Measurements from ENCODE around the gene CHST8. TPM values are rescaled to one million over a fixed set of nuclear protein-coding genes. Genes with fewer than 3 reads are reported as not detected.

The CHST8 gene
- total RNA-seq, 1 experiment from 2014 or later, result 33.5 TPM

DNA sequence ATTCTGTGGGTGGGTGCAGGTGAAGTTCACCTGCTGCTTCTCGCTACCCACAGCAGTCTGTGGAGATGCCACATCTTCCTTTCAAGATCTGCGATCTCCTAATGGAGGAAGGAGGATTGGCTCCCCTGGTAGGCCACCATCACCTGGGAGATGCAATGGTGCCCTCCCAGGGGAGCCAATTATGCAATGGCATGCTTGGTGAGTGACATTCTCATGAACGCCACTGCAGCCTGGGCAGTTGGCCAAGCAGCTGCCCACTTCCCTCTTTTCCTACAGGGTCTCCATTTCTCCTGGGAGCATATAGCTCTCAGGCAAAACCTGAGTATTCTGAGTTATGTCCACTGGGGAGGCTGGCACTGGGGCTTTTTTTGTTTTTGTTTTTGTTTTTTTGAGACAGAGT lies 91.4 kb downstream of the CHST8 start:
- no peak for DNase-seq (ENCODE audit: low spot score)
- no peaks in the 10 kb centered on the region for H3K27me3 Mint-ChIP-seq (ENCODE audit: low read depth)
- H3K27ac Mint-ChIP-seq, result no peak overlapping the region
- H3K36me3 Mint-ChIP-seq, result peaks cover 4% of the 10 kb centered on the region
- H3K9me3 Mint-ChIP-seq, result peaks cover 24% of the 10 kb centered on the region
- peaks cover 44% of the 10 kb centered on the region for H3K4me1 Mint-ChIP-seq
- ATAC-seq, result no peak
- ChIA-PET CTCF (no interaction called here), POLR2A (no interaction called here)
- H3K4me3 Mint-ChIP-seq, result no peak overlapping the region
- TF ChIP-seq NFE2L1 (CRISPR knock-in tag; IDR thresholded peaks at IDR 0.05), result no peak
- TF ChIP-seq, protein P1, sequence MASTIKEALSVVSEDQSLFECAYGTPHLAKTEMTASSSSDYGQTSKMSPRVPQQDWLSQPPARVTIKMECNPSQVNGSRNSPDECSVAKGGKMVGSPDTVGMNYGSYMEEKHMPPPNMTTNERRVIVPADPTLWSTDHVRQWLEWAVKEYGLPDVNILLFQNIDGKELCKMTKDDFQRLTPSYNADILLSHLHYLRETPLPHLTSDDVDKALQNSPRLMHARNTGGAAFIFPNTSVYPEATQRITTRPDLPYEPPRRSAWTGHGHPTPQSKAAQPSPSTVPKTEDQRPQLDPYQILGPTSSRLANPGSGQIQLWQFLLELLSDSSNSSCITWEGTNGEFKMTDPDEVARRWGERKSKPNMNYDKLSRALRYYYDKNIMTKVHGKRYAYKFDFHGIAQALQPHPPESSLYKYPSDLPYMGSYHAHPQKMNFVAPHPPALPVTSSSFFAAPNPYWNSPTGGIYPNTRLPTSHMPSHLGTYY (CRISPR knock-in tag; IDR thresholded peaks at IDR 0.05), result no peak
- no peak for TF ChIP-seq ATF1 (CRISPR knock-in tag; IDR thresholded peaks at IDR 0.05)
- TF ChIP-seq, protein P2, sequence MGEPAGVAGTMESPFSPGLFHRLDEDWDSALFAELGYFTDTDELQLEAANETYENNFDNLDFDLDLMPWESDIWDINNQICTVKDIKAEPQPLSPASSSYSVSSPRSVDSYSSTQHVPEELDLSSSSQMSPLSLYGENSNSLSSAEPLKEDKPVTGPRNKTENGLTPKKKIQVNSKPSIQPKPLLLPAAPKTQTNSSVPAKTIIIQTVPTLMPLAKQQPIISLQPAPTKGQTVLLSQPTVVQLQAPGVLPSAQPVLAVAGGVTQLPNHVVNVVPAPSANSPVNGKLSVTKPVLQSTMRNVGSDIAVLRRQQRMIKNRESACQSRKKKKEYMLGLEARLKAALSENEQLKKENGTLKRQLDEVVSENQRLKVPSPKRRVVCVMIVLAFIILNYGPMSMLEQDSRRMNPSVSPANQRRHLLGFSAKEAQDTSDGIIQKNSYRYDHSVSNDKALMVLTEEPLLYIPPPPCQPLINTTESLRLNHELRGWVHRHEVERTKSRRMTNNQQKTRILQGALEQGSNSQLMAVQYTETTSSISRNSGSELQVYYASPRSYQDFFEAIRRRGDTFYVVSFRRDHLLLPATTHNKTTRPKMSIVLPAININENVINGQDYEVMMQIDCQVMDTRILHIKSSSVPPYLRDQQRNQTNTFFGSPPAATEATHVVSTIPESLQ (CRISPR knock-in tag; IDR thresholded peaks at IDR 0.05), result no peak
- no peak for TF ChIP-seq SMAD4 (CRISPR knock-in tag; IDR thresholded peaks at IDR 0.05)
- no peak for TF ChIP-seq RORB (CRISPR knock-in tag; IDR thresholded peaks at IDR 0.05)
- TF ChIP-seq, protein P3, sequence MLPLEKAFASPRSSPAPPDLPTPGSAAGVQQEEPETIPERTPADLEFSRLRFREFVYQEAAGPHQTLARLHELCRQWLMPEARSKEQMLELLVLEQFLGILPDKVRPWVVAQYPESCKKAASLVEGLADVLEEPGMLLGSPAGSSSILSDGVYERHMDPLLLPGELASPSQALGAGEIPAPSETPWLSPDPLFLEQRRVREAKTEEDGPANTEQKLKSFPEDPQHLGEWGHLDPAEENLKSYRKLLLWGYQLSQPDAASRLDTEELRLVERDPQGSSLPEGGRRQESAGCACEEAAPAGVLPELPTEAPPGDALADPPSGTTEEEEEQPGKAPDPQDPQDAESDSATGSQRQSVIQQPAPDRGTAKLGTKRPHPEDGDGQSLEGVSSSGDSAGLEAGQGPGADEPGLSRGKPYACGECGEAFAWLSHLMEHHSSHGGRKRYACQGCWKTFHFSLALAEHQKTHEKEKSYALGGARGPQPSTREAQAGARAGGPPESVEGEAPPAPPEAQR (CRISPR knock-in tag; IDR thresholded peaks at IDR 0.05), result no peak
- no peak for TF ChIP-seq TCF7 (CRISPR knock-in tag; IDR thresholded peaks at IDR 0.05; ENCODE audit: low read depth)

DNA sequence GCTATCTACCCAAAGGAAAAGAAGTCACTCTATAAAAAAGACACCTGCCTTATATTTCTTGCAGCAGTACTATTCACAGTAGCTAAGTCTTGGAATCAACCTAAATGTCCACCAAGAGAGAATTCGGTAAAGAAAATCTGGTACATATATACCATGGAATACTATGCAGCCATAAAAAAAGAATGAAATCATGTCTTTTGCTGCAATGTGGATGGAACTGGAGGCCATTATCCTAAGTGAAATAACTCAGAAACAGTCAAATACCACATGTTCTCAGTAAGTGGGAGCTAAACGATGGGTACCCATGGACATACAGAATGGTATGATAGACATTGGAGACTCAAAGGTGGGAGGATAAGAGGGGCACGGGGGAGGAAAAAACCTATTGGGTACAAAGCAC lies 92.4 kb downstream of the CHST8 start:
- Mint-ChIP-seq H3K4me3 (no peak overlapping the region), H3K36me3 (peaks cover 4% of the 10 kb centered on the region), H3K9me3 (peaks cover 24% of the 10 kb centered on the region), H3K27ac (no peak overlapping the region), H3K27me3 (ENCODE audit: low read depth) (no peaks in the 10 kb centered on the region), H3K4me1 (peaks cover 40% of the 10 kb centered on the region)
- no peak for ATAC-seq
- DNase-seq (ENCODE audit: low spot score), result no peak
- no peak for TF ChIP-seq ELF4 (CRISPR knock-in tag; IDR thresholded peaks at IDR 0.05; ENCODE audit: low read depth)
- no peak for TF ChIP-seq ZNF232 (CRISPR knock-in tag; IDR thresholded peaks at IDR 0.05)
- TF ChIP-seq, protein P4, sequence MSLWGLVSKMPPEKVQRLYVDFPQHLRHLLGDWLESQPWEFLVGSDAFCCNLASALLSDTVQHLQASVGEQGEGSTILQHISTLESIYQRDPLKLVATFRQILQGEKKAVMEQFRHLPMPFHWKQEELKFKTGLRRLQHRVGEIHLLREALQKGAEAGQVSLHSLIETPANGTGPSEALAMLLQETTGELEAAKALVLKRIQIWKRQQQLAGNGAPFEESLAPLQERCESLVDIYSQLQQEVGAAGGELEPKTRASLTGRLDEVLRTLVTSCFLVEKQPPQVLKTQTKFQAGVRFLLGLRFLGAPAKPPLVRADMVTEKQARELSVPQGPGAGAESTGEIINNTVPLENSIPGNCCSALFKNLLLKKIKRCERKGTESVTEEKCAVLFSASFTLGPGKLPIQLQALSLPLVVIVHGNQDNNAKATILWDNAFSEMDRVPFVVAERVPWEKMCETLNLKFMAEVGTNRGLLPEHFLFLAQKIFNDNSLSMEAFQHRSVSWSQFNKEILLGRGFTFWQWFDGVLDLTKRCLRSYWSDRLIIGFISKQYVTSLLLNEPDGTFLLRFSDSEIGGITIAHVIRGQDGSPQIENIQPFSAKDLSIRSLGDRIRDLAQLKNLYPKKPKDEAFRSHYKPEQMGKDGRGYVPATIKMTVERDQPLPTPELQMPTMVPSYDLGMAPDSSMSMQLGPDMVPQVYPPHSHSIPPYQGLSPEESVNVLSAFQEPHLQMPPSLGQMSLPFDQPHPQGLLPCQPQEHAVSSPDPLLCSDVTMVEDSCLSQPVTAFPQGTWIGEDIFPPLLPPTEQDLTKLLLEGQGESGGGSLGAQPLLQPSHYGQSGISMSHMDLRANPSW (CRISPR knock-in tag; conservative IDR thresholded peaks at IDR 0.05; ENCODE audit: low read depth), result no peak
- TF ChIP-seq ATF1 (CRISPR knock-in tag; IDR thresholded peaks at IDR 0.05), result no peak
- TF ChIP-seq, protein P5, sequence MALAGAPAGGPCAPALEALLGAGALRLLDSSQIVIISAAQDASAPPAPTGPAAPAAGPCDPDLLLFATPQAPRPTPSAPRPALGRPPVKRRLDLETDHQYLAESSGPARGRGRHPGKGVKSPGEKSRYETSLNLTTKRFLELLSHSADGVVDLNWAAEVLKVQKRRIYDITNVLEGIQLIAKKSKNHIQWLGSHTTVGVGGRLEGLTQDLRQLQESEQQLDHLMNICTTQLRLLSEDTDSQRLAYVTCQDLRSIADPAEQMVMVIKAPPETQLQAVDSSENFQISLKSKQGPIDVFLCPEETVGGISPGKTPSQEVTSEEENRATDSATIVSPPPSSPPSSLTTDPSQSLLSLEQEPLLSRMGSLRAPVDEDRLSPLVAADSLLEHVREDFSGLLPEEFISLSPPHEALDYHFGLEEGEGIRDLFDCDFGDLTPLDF (CRISPR knock-in tag; IDR thresholded peaks at IDR 0.05), result no peak
- TF ChIP-seq NR2C2 (CRISPR knock-in tag; IDR thresholded peaks at IDR 0.05), result no peak
- no peak for TF ChIP-seq TCF7 (CRISPR knock-in tag; IDR thresholded peaks at IDR 0.05; ENCODE audit: low read depth)
- TF ChIP-seq, protein P6, sequence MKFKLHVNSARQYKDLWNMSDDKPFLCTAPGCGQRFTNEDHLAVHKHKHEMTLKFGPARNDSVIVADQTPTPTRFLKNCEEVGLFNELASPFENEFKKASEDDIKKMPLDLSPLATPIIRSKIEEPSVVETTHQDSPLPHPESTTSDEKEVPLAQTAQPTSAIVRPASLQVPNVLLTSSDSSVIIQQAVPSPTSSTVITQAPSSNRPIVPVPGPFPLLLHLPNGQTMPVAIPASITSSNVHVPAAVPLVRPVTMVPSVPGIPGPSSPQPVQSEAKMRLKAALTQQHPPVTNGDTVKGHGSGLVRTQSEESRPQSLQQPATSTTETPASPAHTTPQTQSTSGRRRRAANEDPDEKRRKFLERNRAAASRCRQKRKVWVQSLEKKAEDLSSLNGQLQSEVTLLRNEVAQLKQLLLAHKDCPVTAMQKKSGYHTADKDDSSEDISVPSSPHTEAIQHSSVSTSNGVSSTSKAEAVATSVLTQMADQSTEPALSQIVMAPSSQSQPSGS (CRISPR knock-in tag; IDR thresholded peaks at IDR 0.05; ENCODE audit: borderline replicate concordance, low read depth), result no peak
- TF ChIP-seq, protein P7, sequence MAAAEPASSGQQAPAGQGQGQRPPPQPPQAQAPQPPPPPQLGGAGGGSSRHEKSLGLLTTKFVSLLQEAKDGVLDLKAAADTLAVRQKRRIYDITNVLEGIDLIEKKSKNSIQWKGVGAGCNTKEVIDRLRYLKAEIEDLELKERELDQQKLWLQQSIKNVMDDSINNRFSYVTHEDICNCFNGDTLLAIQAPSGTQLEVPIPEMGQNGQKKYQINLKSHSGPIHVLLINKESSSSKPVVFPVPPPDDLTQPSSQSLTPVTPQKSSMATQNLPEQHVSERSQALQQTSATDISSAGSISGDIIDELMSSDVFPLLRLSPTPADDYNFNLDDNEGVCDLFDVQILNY (CRISPR knock-in tag; IDR thresholded peaks at IDR 0.05), result no peak
- TF ChIP-seq IRF2 (CRISPR knock-in tag; IDR thresholded peaks at IDR 0.05; ENCODE audit: borderline replicate concordance, low read depth), result no peak
- ChIA-PET POLR2A (no interaction called here), CTCF (interaction anchor here (0.6 kb wide), 1 partner anchor 11 kb away, joined by 3 read pairs; no protein-coding TSS in a partner anchor)

Data from WTC11 (cell line).